GM12865 (cell line): ENCODE data around the gene CRB1.

Experiments
- DNase-seq: peaks from one replicate; pipeline ENCODE4 v3.0.0; 2010; ENCODE audit warnings: low read depth
- H3K4me3 ChIP-seq: 2 replicates; pipeline ENCODE4 v1.5.1; 2011; ENCODE audit warnings: mild to moderate bottlenecking, low read depth, low read length, control low read depth
- TF ChIP-seq, protein P1 (sequence below): IDR thresholded peaks from 2 replicates; pipeline ENCODE4 v1.5.1; 2011; ENCODE audit warnings: low read length, control low read depth, low read depth, inconsistent platforms; ENCODE audit not compliant: insufficient read depth; ENCODE audit errors: missing control alignments

CRB1 gene

DNA sequence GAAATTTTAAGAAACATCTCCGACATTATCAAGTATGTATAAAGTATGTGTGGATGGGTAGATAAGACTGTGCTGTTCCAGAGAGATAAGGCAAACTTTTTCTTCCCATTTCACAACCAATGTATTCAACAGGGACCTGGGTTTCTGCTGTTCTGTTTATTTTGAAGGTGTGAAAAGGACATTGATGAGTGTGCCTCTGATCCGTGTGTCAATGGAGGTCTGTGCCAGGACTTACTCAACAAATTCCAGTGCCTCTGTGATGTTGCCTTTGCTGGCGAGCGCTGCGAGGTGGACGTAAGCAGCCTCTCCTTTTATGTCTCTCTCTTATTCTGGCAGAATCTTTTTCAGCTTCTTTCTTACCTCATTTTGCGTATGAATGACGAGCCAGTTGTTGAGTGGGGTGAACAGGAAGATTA lies 174.0 kb downstream of the CRB1 start:
- no peak for DNase-seq

DNA sequence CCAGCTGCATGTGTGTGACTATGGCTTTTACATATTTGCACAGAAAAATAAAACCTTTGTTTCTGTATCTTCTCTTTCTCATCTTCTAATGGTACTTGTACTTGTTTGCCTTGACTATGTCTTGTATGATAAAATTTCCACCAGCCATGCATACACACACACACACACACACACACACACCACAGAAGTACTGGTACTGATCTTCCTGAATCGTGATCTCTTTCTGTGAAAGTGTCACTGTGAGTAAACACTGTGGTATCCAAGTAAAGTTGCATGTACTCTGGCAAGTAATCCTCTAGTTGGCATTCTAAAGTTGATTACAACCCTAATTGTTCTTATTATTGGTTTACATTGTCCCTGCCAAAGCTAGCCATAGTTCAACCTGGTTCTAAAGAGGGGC lies 176.7 kb downstream of the CRB1 start:
- no peak overlapping the region for H3K4me3 ChIP-seq
- no peak for DNase-seq
- TF ChIP-seq, protein P1, sequence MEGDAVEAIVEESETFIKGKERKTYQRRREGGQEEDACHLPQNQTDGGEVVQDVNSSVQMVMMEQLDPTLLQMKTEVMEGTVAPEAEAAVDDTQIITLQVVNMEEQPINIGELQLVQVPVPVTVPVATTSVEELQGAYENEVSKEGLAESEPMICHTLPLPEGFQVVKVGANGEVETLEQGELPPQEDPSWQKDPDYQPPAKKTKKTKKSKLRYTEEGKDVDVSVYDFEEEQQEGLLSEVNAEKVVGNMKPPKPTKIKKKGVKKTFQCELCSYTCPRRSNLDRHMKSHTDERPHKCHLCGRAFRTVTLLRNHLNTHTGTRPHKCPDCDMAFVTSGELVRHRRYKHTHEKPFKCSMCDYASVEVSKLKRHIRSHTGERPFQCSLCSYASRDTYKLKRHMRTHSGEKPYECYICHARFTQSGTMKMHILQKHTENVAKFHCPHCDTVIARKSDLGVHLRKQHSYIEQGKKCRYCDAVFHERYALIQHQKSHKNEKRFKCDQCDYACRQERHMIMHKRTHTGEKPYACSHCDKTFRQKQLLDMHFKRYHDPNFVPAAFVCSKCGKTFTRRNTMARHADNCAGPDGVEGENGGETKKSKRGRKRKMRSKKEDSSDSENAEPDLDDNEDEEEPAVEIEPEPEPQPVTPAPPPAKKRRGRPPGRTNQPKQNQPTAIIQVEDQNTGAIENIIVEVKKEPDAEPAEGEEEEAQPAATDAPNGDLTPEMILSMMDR, result no peak

More for the DNA sequence above, 174.0 kb downstream of the CRB1 start:
- H3K4me3 ChIP-seq, result no peak overlapping the region
- TF ChIP-seq, protein P1, result no peak

DNA sequence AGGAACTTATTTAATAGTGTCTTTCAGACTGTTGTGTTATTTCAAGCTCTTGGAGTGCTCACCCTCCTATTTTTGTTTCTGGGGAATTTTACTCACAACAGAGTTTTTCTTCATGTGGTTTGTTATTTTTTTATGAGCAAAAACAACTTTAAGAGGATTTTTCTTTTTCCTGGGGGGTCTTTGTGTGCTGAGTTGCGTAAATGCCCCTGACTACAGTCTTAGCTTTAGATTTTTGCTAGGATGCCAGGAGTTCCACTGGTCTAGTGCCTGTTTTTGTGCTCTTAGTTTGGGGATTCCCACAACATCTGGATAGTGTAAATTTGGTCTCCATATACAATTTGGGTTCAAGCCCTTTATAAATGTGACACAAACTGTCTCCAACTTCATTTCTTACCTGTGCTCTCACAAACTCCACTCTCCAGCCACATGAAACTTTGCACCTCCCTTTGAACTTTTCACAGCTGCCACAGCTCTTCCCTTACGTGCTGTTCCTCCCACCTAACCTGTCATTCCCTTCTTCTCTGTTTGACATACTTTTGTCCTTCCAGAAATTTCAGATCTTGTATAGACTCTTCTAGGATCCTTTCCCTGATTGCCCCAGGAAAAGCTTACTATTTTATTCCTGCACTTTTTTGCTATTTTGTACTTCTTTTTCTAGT lies 180.2 kb downstream of the CRB1 start:
- TF ChIP-seq, protein P1, result no peak
- no peak for DNase-seq
- H3K4me3 ChIP-seq, result no peak overlapping the region

DNA sequence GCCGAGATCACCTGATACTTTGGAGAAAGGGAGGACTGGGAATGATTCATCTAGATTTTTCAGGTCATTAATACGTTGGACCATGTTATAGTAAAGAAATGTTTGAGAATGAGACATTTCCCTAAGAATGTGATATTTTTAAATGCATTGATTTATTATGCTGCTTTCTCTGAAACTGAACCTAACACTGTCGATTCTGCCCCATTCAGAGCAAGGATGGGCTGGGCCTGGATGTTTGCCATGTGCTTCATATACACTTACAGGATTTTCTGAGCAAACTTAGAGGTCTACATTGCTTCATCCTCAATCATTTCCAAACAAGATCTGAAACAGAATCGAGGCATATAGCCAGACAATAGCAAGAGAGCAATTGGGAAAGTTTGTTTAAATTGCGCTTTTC lies 183.3 kb downstream of the CRB1 start:
- H3K4me3 ChIP-seq, result no peak overlapping the region
- DNase-seq, result no peak
- TF ChIP-seq, protein P1, result no peak

DNA sequence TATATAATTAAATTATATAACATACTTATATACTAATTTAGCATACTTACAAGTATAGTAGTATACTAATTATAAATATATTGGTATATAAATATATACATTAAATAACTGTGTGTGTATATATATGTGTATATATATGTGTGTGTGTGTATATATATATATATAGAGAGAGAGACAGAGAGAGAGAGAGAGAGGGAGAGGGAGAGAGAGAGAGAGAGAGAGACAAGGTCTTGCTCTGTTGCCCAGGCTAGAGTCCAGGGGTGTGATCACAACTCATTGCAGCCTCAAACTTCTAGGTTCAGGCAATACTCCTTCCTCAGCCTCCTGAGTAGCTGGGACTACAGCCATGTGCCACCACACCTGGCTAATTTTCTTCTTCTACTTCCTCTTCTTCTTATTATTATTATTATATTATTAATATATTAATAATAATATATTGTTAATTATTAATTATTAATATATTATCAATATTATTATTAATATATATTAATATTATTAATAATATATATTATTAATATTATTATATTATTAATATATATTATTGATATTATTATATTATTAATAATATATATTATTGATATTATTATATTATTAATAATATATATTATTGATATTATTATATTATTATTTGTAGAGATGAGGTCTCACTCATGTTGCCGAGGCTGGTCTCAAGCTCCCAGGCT lies 185.5 kb downstream of the CRB1 start:
- DNase-seq, result no peak
- TF ChIP-seq, protein P1, result no peak
- no peak overlapping the region for H3K4me3 ChIP-seq

DNA sequence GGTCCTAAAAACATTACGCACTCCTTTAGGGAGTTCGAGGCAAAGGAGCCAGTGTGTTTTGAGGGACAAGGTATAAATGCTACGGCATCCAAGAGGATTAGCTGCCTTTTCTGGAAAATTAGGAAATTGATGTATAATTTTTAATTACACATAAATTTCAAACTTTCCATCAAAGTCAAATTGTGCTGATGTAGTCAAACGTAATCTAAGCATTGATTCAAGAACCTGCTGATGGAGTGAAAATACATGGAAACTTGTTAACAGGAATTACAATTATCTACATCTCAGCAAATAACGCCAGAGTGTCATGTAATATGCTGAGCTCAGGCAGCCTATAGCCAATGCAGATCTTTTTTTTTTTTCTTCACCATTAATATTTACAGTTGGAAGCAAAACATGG lies 194.5 kb downstream of the CRB1 start:
- TF ChIP-seq, protein P1, result no peak
- DNase-seq, result no peak

More for the DNA sequence above, 194.5 kb downstream of the CRB1 start:
- no peak overlapping the region for H3K4me3 ChIP-seq
